IMR-90 (cell line): ENCODE measurements around the gene TMEM163. TPM values are rescaled to one million over a fixed set of nuclear protein-coding genes. Genes with fewer than 3 reads are reported as not detected.

Experiments used
- ATAC-seq: fragments of 200-7000 bp; cut with Tn5 transposase; 2 replicates; pipeline ENCODE4 v1.9.1; 2020; ENCODE audit warnings: low read depth, mild to moderate bottlenecking, moderate library complexity
- BruUV-seq: library from RNA; stranded (reverse); fragments of 400-500 nt; replicated peaks from 2 replicates; lab custom pipeline; 2021; lab: Mats Ljungman, UMichigan
- CTCF ChIA-PET: fragments of 300-600 bp; formaldehyde crosslinking; extraction: SDS; loops from one replicate; lab custom pipeline; 2021; ENCODE audit warnings: antibody characterized with exemption; lab: Yijun Ruan, JAX
- POLR2A ChIA-PET: fragments of 300-600 bp; sonication (Branson Sonifier 250); formaldehyde crosslinking; loops from one replicate; lab custom pipeline; 2022; ENCODE audit warnings: antibody characterized with exemption; ENCODE audit not compliant: unreplicated experiment; lab: Charles Lee
- DNase-seq: peaks from one replicate; pipeline ENCODE4 v3.0.0; 2013
- H2AFZ ChIP-seq: replicated peaks from 2 replicates; pipeline ENCODE3; 2013; ENCODE audit warnings: low read length, mild to moderate bottlenecking; ENCODE audit not compliant: poor library complexity
- H2AK5ac ChIP-seq: 2 replicates; pipeline ENCODE4 v1.6.1; 2013; ENCODE audit warnings: low read depth, low read length, inconsistent platforms
- H2AK9ac ChIP-seq: replicated peaks from 2 replicates; pipeline ENCODE3; 2013; ENCODE audit warnings: mild to moderate bottlenecking, low read depth, low read length, moderate library complexity; ENCODE audit not compliant: poor library complexity
- H2BK120ac ChIP-seq: 2 replicates; pipeline ENCODE4 v1.6.1; 2013; ENCODE audit warnings: low read depth, low read length, inconsistent platforms
- H2BK15ac ChIP-seq: 3 replicates; pipeline ENCODE4 v1.6.1; 2013; ENCODE audit warnings: low read depth, low read length, inconsistent platforms
- H2BK20ac ChIP-seq: 2 replicates; pipeline ENCODE4 v1.6.1; 2013; ENCODE audit warnings: low read depth, mild to moderate bottlenecking, inconsistent platforms, low read length, moderate library complexity
- H2BK5ac ChIP-seq: 2 replicates; pipeline ENCODE4 v1.6.1; 2013; ENCODE audit warnings: mild to moderate bottlenecking, low read depth, low read length, inconsistent platforms; ENCODE audit not compliant: poor library complexity, severe bottlenecking
- H3K14ac ChIP-seq: replicated peaks from 2 replicates; pipeline ENCODE4 v1.6.1; 2013; ENCODE audit warnings: low read depth, low read length, inconsistent platforms
- H3K18ac ChIP-seq: 2 replicates; pipeline ENCODE4 v1.6.1; 2013; ENCODE audit warnings: low read depth, low read length, control low read depth
- H3K23ac ChIP-seq: 2 replicates; pipeline ENCODE4 v1.6.1; 2013; ENCODE audit warnings: low read depth, low read length, inconsistent platforms
- H3K27ac ChIP-seq: 2 replicates; pipeline ENCODE4 v1.5.1; 2013; ENCODE audit warnings: mild to moderate bottlenecking, control low read depth, low read length; ENCODE audit not compliant: insufficient read depth
- H3K27me3 ChIP-seq: 2 replicates; pipeline ENCODE4 v1.6.1; 2013; ENCODE audit warnings: low read length; ENCODE audit not compliant: control insufficient read depth, insufficient read depth
- H3K36me3 ChIP-seq: 2 replicates; pipeline ENCODE4 v1.6.1; 2013; ENCODE audit warnings: low read length, mixed read lengths; ENCODE audit not compliant: control insufficient read depth, insufficient read depth
- H3K4ac ChIP-seq: 2 replicates; pipeline ENCODE4 v1.6.1; 2013; ENCODE audit warnings: low read depth, low read length, inconsistent platforms
- H3K4me1 ChIP-seq: 2 replicates; pipeline ENCODE4 v1.6.1; 2013; ENCODE audit warnings: low read length, mixed read lengths; ENCODE audit not compliant: control insufficient read depth, insufficient read depth
- H3K4me2 ChIP-seq: 2 replicates; pipeline ENCODE4 v1.6.1; 2013; ENCODE audit warnings: low read depth, mild to moderate bottlenecking, control low read depth, low read length, moderate library complexity
- H3K4me3 ChIP-seq: 2 replicates; pipeline ENCODE4 v1.5.1; 2013; ENCODE audit warnings: low read depth, mild to moderate bottlenecking, control low read depth, low read length, moderate library complexity; ENCODE audit not compliant: insufficient read depth
- H3K56ac ChIP-seq: 2 replicates; pipeline ENCODE4 v1.6.1; 2013; ENCODE audit warnings: low read length, inconsistent platforms; ENCODE audit not compliant: insufficient read depth; ENCODE audit errors: extremely low read depth
- H3K79me1 ChIP-seq, 2 experiments: 2 replicates each; pipeline ENCODE4 v1.6.1; 2013; ENCODE audit warnings: low read length in 2 of 2, inconsistent platforms in 1 of 2, low read depth in 1 of 2
- H3K9ac ChIP-seq: 2 replicates; pipeline ENCODE4 v1.6.1; 2013; ENCODE audit warnings: low read depth, low read length, control low read depth
- H3K9me1 ChIP-seq: 2 replicates; pipeline ENCODE4 v1.6.1; 2013; ENCODE audit warnings: low read length, inconsistent platforms; ENCODE audit not compliant: insufficient read depth
- H3K9me3 ChIP-seq: 2 replicates; pipeline ENCODE4 v1.6.1; 2013; ENCODE audit warnings: low read length; ENCODE audit not compliant: control insufficient read depth, insufficient read depth
- H4K20me1 ChIP-seq: 2 replicates; pipeline ENCODE4 v1.6.1; 2013; ENCODE audit warnings: low read length, inconsistent platforms; ENCODE audit not compliant: insufficient read depth
- H4K5ac ChIP-seq: 2 replicates; pipeline ENCODE4 v1.6.1; 2013; ENCODE audit warnings: mild to moderate bottlenecking, low read depth, low read length, control low read depth
- H4K8ac ChIP-seq, 2 experiments: 2 replicates each; pipeline ENCODE4 v1.6.1; 2013; ENCODE audit warnings: low read depth in 2 of 2, low read length in 2 of 2, control low read depth in 1 of 2, inconsistent platforms in 1 of 2
- H4K91ac ChIP-seq: 2 replicates; pipeline ENCODE4 v1.6.1; 2013; ENCODE audit warnings: low read depth, low read length, inconsistent platforms; ENCODE audit not compliant: insufficient read depth
- CEBPB ChIP-seq: IDR thresholded peaks from 2 replicates; pipeline ENCODE4 v1.6.1; 2012; ENCODE audit warnings: low read depth, low read length, improper control_type of control experiment
- CHD1 ChIP-seq: IDR thresholded peaks from 2 replicates; pipeline ENCODE4 v1.6.1; 2012; ENCODE audit warnings: low read depth, low read length, improper control_type of control experiment
- ELK1 ChIP-seq: fragments of 150-350 bp; IDR thresholded peaks from 2 replicates; pipeline ENCODE4 v1.6.1; 2016; ENCODE audit warnings: low read depth, mild to moderate bottlenecking, low read length, moderate library complexity, borderline replicate concordance
- FOS ChIP-seq: fragments of 150-350 bp; IDR thresholded peaks from 2 replicates; pipeline ENCODE4 v1.6.1; 2016; ENCODE audit warnings: low read depth, low read length
- MAZ ChIP-seq: IDR thresholded peaks from 2 replicates; pipeline ENCODE4 v1.6.1; 2012; ENCODE audit warnings: low read depth, mild to moderate bottlenecking, low read length, improper control_type of control experiment, moderate library complexity, borderline replicate concordance
- MXI1 ChIP-seq: IDR thresholded peaks from 2 replicates; pipeline ENCODE4 v1.6.1; 2012; ENCODE audit warnings: low read depth, mild to moderate bottlenecking, low read length, moderate library complexity, borderline replicate concordance
- NFE2L2 ChIP-seq: fragments of 150-350 bp; IDR thresholded peaks from 2 replicates; pipeline ENCODE4 v1.6.1; 2016; ENCODE audit warnings: low read depth, mild to moderate bottlenecking, low read length
- RAD21 ChIP-seq: IDR thresholded peaks from 2 replicates; pipeline ENCODE4 v1.6.1; 2012; ENCODE audit warnings: low read length, improper control_type of control experiment
- RCOR1 ChIP-seq: IDR thresholded peaks from 2 replicates; pipeline ENCODE4 v1.6.1; 2012; ENCODE audit warnings: mild to moderate bottlenecking, low read length, improper control_type of control experiment; ENCODE audit not compliant: insufficient replicate concordance
- RFX5 ChIP-seq: IDR thresholded peaks from 2 replicates; pipeline ENCODE4 v1.8.0; 2012; ENCODE audit warnings: low read depth, mild to moderate bottlenecking, low read length, moderate library complexity
- SMC3 ChIP-seq: fragments of 150-350 bp; IDR thresholded peaks from 2 replicates; pipeline ENCODE4 v1.6.1; 2016; ENCODE audit warnings: low read depth, mild to moderate bottlenecking, antibody characterized with exemption, low read length, moderate library complexity
- dilution Hi-C: fragments of 300-500 bp; cut with HindIII; formaldehyde crosslinking; loops from one replicate; pipeline ENCODE4 v1.14.3; 2018; ENCODE audit warnings: low sequenced_read_pairs; ENCODE audit not compliant: unreplicated experiment
- in situ Hi-C: fragments of 300-500 bp; cut with MboI; formaldehyde crosslinking; loops from 3 replicates; pipeline ENCODE4 v1.14.3; 2019; ENCODE audit warnings: low sequenced_read_pairs, inconsistent platforms, mixed read lengths
- intact Hi-C: fragments of 100-400 bp; cut with micrococcal nuclease; formaldehyde crosslinking; loops from 2 replicates; pipeline ENCODE4 v1.10.0; 2022
- polyA plus RNA-seq, 3 experiments: library from polyadenylated mRNA; depleted of rRNA; stranded (reverse); fragments of >200 nt; gene quantifications; 2 replicates each; pipeline ENCODE4 v1.2.3, GENCODE V29; 2012; ENCODE audit warnings: low replicate concordance in 1 of 3
- total RNA-seq: library from RNA; depleted of rRNA; stranded (reverse); fragments of >200 nt; gene quantifications from 2 replicates; pipeline ENCODE4 v1.2.3, GENCODE V29; 2012
- TF ChIP-seq, protein P1 (sequence below): fragments of 150-350 bp; IDR thresholded peaks from 2 replicates; pipeline ENCODE4 v1.6.1; 2017; ENCODE audit warnings: mild to moderate bottlenecking, antibody characterized with exemption, low read length, low read depth
- TF ChIP-seq, protein P2 (sequence below): conservative IDR thresholded peaks from 2 replicates; pipeline ENCODE4 v1.5.1; 2012; ENCODE audit warnings: mild to moderate bottlenecking, low read depth, low read length, improper control_type of control experiment

The TMEM163 gene
- total and polyA plus RNA-seq, 2 of the 4 experiments (the other 2 are of a cell fraction), result not detected

GRCh38 chr2:134760385-134760784 lies 41.6 kb upstream of the TMEM163 start:
- no peaks in the 10 kb centered on the region for H3K9me1 ChIP-seq
- H3K23ac ChIP-seq, result no peak overlapping the region
- no peaks in the 10 kb centered on the region for H3K4me1 ChIP-seq
- ChIA-PET CTCF (no interaction called here), POLR2A (no interaction called here)
- H2AK9ac ChIP-seq, result no peak overlapping the region
- peaks cover 1% of the 10 kb centered on the region; the same call in 1 of the 2 replicates for H3K27me3 ChIP-seq
- no peak overlapping the region for H2AFZ ChIP-seq
- no TSS peak for BruUV-seq
- H3K56ac ChIP-seq, result no peak overlapping the region
- H4K8ac ChIP-seq, result no peak overlapping the region
- dilution Hi-C loops (no loop called here), intact Hi-C loops (no loop called here), in situ Hi-C loops (no loop called here)
- TF ChIP-seq CEBPB (no peak), FOS (no peak), MXI1 (no peak), CHD1 (no peak), RAD21 (no peak), RFX5 (no peak), ELK1 (no peak), SMC3 (no peak), MAZ (no peak), RCOR1 (no peak), NFE2L2 (no peak)
- TF ChIP-seq, protein P1, sequence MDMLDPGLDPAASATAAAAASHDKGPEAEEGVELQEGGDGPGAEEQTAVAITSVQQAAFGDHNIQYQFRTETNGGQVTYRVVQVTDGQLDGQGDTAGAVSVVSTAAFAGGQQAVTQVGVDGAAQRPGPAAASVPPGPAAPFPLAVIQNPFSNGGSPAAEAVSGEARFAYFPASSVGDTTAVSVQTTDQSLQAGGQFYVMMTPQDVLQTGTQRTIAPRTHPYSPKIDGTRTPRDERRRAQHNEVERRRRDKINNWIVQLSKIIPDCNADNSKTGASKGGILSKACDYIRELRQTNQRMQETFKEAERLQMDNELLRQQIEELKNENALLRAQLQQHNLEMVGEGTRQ, result no peak
- TF ChIP-seq, protein P2, sequence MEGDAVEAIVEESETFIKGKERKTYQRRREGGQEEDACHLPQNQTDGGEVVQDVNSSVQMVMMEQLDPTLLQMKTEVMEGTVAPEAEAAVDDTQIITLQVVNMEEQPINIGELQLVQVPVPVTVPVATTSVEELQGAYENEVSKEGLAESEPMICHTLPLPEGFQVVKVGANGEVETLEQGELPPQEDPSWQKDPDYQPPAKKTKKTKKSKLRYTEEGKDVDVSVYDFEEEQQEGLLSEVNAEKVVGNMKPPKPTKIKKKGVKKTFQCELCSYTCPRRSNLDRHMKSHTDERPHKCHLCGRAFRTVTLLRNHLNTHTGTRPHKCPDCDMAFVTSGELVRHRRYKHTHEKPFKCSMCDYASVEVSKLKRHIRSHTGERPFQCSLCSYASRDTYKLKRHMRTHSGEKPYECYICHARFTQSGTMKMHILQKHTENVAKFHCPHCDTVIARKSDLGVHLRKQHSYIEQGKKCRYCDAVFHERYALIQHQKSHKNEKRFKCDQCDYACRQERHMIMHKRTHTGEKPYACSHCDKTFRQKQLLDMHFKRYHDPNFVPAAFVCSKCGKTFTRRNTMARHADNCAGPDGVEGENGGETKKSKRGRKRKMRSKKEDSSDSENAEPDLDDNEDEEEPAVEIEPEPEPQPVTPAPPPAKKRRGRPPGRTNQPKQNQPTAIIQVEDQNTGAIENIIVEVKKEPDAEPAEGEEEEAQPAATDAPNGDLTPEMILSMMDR, result no peak
- H3K4me2 ChIP-seq, result no peak overlapping the region
- H2BK15ac ChIP-seq, result no peak overlapping the region
- H2AK5ac ChIP-seq, result no peak overlapping the region
- no peak overlapping the region for H2BK120ac ChIP-seq
- H3K79me1 ChIP-seq, result no peaks in the 10 kb centered on the region
- no peak overlapping the region for H2BK20ac ChIP-seq
- no peak overlapping the region for H4K5ac ChIP-seq
- no peak overlapping the region for H3K27ac ChIP-seq
- DNase-seq (no peak), ATAC-seq (no peak)
- H3K4ac ChIP-seq, result no peak overlapping the region
- H3K18ac ChIP-seq, result no peak overlapping the region
- H3K36me3 ChIP-seq, result no peaks in the 10 kb centered on the region
- no peak overlapping the region for H3K4me3 ChIP-seq
- no peak overlapping the region for H3K14ac ChIP-seq
- H4K91ac ChIP-seq, result no peak overlapping the region
- no peak overlapping the region for H2BK5ac ChIP-seq
- no peaks in the 10 kb centered on the region for H3K9me3 ChIP-seq
- H3K9ac ChIP-seq, result no peak overlapping the region
- no peaks in the 10 kb centered on the region for H4K20me1 ChIP-seq
